ENCODE data around the gene KLHL41.

- no peak for TF ChIP-seq HIVEP1 (CRISPR knock-in tag; IDR thresholded peaks at IDR 0.05)
- TF ChIP-seq ZNF207 (IDR thresholded peaks at IDR 0.05; ENCODE audit: borderline replicate concordance) = no peak
Observed at GRCh38 chr2:169562519-169562918, 53.0 kb downstream of the KLHL41 start.

Measured in HepG2 (cell line).